H1 (cell line): Measurements from ENCODE around the gene CASZ1. TPM values are rescaled to one million over a fixed set of nuclear protein-coding genes. Genes with fewer than 3 reads are reported as not detected.

Experiments
- CTCF ChIA-PET: fragments of 300-600 bp; sonication (Branson Sonifier 250); formaldehyde crosslinking; loops from one replicate; lab custom pipeline; 2021; ENCODE audit not compliant: partially characterized antibody; lab: Charles Lee
- POLR2A ChIA-PET: fragments of 300-600 bp; sonication (Branson Sonifier 250); formaldehyde crosslinking; loops from one replicate; lab custom pipeline; 2021; ENCODE audit warnings: inconsistent platforms; ENCODE audit not compliant: partially characterized antibody; lab: Charles Lee
- DNase-seq, 2 experiments: peaks; one replicate each; pipeline versions ENCODE4 v3.0.0 to v3.0.0-alpha.2; 2010 to 2022; ENCODE audit warnings: low spot score in 2 of 2, low read depth in 1 of 2, mixed read lengths in 1 of 2
- FAIRE-seq: peaks from 2 replicates; lab custom pipeline; 2011; peaks lifted over from hg19 to GRCh38; lab: Jason Lieb, UNC
- H2AFZ ChIP-seq: 2 replicates; pipeline ENCODE4 v1.8.1; 2012; ENCODE audit warnings: low read length, inconsistent platforms
- H2AK5ac ChIP-seq: 2 replicates; pipeline ENCODE4 v1.6.1; 2013; ENCODE audit warnings: low read depth, low read length
- H2BK120ac ChIP-seq: replicated peaks from 2 replicates; pipeline ENCODE3; 2013; ENCODE audit warnings: low read depth, low read length, inconsistent platforms
- H2BK12ac ChIP-seq: 2 replicates; pipeline ENCODE4 v1.6.1; 2013; ENCODE audit warnings: low read depth, low read length
- H2BK15ac ChIP-seq: 2 replicates; pipeline ENCODE4 v1.6.1; 2013; ENCODE audit warnings: low read length
- H2BK20ac ChIP-seq: 2 replicates; pipeline ENCODE4 v1.6.1; 2013; ENCODE audit warnings: low read length
- H2BK5ac ChIP-seq: 2 replicates; pipeline ENCODE4 v1.6.1; 2013; ENCODE audit warnings: low read depth, low read length
- H3K14ac ChIP-seq: 2 replicates; pipeline ENCODE4 v1.6.1; 2013; ENCODE audit warnings: inconsistent platforms; ENCODE audit not compliant: insufficient read length
- H3K18ac ChIP-seq: 2 replicates; pipeline ENCODE4 v1.6.1; 2013; ENCODE audit warnings: low read length; ENCODE audit errors: extremely low read depth
- H3K23ac ChIP-seq: 2 replicates; pipeline ENCODE4 v1.6.1; 2013; ENCODE audit warnings: inconsistent platforms; ENCODE audit not compliant: insufficient read length
- H3K23me2 ChIP-seq: 2 replicates; pipeline ENCODE4 v1.6.1; 2013; ENCODE audit warnings: low read depth, low read length
- H3K27ac ChIP-seq: 2 replicates; pipeline ENCODE4 v1.6.1; 2011; ENCODE audit warnings: low read depth, low read length, inconsistent platforms
- H3K27me3 ChIP-seq, 4 experiments: replicated peaks in 1 of 4; 1 replicate in 1 of 4; 2 replicates in 3 of 4; pipeline versions ENCODE4 v1.6.1 to v1.8.1; 2011 to 2013; ENCODE audit warnings: low read length in 3 of 4, mild to moderate bottlenecking in 3 of 4, inconsistent platforms in 2 of 4, mixed read lengths in 2 of 4, moderate library complexity in 1 of 4; ENCODE audit not compliant: control insufficient read depth in 3 of 4, insufficient read depth in 3 of 4; ENCODE audit errors: extremely low read depth in 1 of 4
- H3K36me3 ChIP-seq, 4 experiments: 2 replicates each; pipeline versions ENCODE4 v1.6.1 to v1.8.1; 2011 to 2013; ENCODE audit warnings: mild to moderate bottlenecking in 4 of 4, low read length in 3 of 4, moderate library complexity in 2 of 4, control low read depth in 1 of 4, inconsistent platforms in 1 of 4; ENCODE audit not compliant: insufficient read depth in 4 of 4, control insufficient read depth in 2 of 4
- H3K4ac ChIP-seq: replicated peaks from 2 replicates; pipeline ENCODE3; 2013; ENCODE audit warnings: low read length, low read depth, mixed read lengths, inconsistent platforms; ENCODE audit not compliant: insufficient read length
- H3K4me1 ChIP-seq, 4 experiments: replicated peaks in 1 of 4; 1 replicate in 1 of 4; 2 replicates in 3 of 4; pipeline versions ENCODE4 v1.6.1 to v1.8.1; 2011 to 2013; ENCODE audit warnings: low read length in 3 of 4, inconsistent platforms in 2 of 4, mixed read lengths in 1 of 4; ENCODE audit not compliant: insufficient read depth in 4 of 4, control insufficient read depth in 3 of 4
- H3K4me2 ChIP-seq, 2 experiments: 2 replicates each; pipeline versions ENCODE4 v1.6.1 to v1.8.1; 2011 to 2013; ENCODE audit warnings: low read depth in 2 of 2, low read length in 2 of 2, control low read depth in 1 of 2, inconsistent platforms in 1 of 2, mild to moderate bottlenecking in 1 of 2; ENCODE audit not compliant: insufficient read depth in 1 of 2
- H3K4me3 ChIP-seq, 4 experiments: fragments of 200-600, 300-600 bp in 1 of 4; sonication (generic), shearing (Covaris generic), sonication (Bioruptor Twin) in 1 of 4; 2 replicates each; pipeline versions ENCODE4 v1.5.1 to v1.8.1; 2011 to 2016; ENCODE audit warnings: low read length in 4 of 4, low read depth in 3 of 4, control low read depth in 2 of 4, inconsistent platforms in 2 of 4, mild to moderate bottlenecking in 2 of 4, mixed read lengths in 1 of 4, moderate library complexity in 1 of 4; ENCODE audit not compliant: insufficient read depth in 2 of 4; ENCODE audit errors: extremely low read depth in 1 of 4
- H3K56ac ChIP-seq: replicated peaks from 2 replicates; pipeline ENCODE3; 2013; ENCODE audit warnings: low read depth, mild to moderate bottlenecking, mixed read lengths, low read length, inconsistent platforms; ENCODE audit not compliant: insufficient read length
- H3K79me1 ChIP-seq: 2 replicates; pipeline ENCODE4 v1.6.1; 2013; ENCODE audit warnings: low read depth, low read length, control low read depth
- H3K79me2 ChIP-seq, 2 experiments: 2 replicates each; pipeline versions ENCODE4 v1.6.1 to v1.8.1; 2012 to 2013; ENCODE audit warnings: low read length in 2 of 2, mild to moderate bottlenecking in 2 of 2, inconsistent platforms in 1 of 2; ENCODE audit not compliant: insufficient read depth in 2 of 2, control insufficient read depth in 1 of 2
- H3K9ac ChIP-seq, 4 experiments: replicated peaks in 1 of 4; 1 replicate in 1 of 4; 2 replicates in 3 of 4; pipeline versions ENCODE4 v1.6.1 to v1.8.1; 2011 to 2013; ENCODE audit warnings: low read depth in 3 of 4, low read length in 3 of 4, control low read depth in 2 of 4, mild to moderate bottlenecking in 2 of 4, moderate library complexity in 2 of 4, inconsistent platforms in 1 of 4; ENCODE audit errors: extremely low read depth in 1 of 4
- H3K9me3 ChIP-seq, 2 experiments: 2 replicates each; pipeline versions ENCODE4 v1.6.1 to v1.8.1; 2012 to 2013; ENCODE audit warnings: mild to moderate bottlenecking in 2 of 2, moderate library complexity in 2 of 2, control low read depth in 1 of 2, inconsistent platforms in 1 of 2, low read depth in 1 of 2, low read length in 1 of 2, mixed read lengths in 1 of 2; ENCODE audit not compliant: insufficient read depth in 2 of 2
- H4K20me1 ChIP-seq, 2 experiments: replicated peaks in 1 of 2; 2 replicates each; pipeline versions ENCODE3 to v1.8.1; 2011 to 2013; ENCODE audit warnings: inconsistent platforms in 2 of 2, low read length in 2 of 2, mild to moderate bottlenecking in 1 of 2; ENCODE audit not compliant: insufficient read depth in 2 of 2, control insufficient read depth in 1 of 2
- H4K5ac ChIP-seq: 2 replicates; pipeline ENCODE4 v1.6.1; 2013; ENCODE audit warnings: low read length, low read depth, mixed read lengths, inconsistent platforms; ENCODE audit not compliant: insufficient read length
- H4K8ac ChIP-seq: 2 replicates; pipeline ENCODE4 v1.8.0; 2013; ENCODE audit warnings: mild to moderate bottlenecking, moderate library complexity, low read length, inconsistent platforms; ENCODE audit not compliant: insufficient read depth; ENCODE audit errors: extremely low read depth
- H4K91ac ChIP-seq: replicated peaks from 2 replicates; pipeline ENCODE3; 2013; ENCODE audit warnings: low read length, mixed read lengths, inconsistent platforms; ENCODE audit not compliant: insufficient read length
- BCL11A ChIP-seq, 2 experiments: IDR thresholded peaks; one replicate each; pipeline ENCODE4 v1.6.1; 2011; ENCODE audit warnings: low read depth in 2 of 2, low read length in 2 of 2, mild to moderate bottlenecking in 2 of 2
- CEBPB ChIP-seq: IDR thresholded peaks from 2 replicates; pipeline ENCODE4 v1.6.1; 2012; ENCODE audit warnings: low read depth, low read length
- EGR1 ChIP-seq: IDR thresholded peaks from 2 replicates; pipeline ENCODE4 v1.6.1; 2011; ENCODE audit warnings: low read depth, low read length, borderline replicate concordance
- TCF12 ChIP-seq: IDR thresholded peaks from 2 replicates; pipeline ENCODE4 v1.6.1; 2011; ENCODE audit warnings: low read depth, mild to moderate bottlenecking, low read length
- WGBS, 2 experiments: shearing (Covaris generic) in 1 of 2; methylation state at CpG; one replicate each; pipeline versions ENCODE4 v1.1.6 to v1.1.7; 2013 to 2015; ENCODE audit warnings: low lambda C conversion rate in 2 of 2, mixed read lengths in 2 of 2, inconsistent platforms in 1 of 2, low coverage in 1 of 2, missing lambda C conversion rate in 1 of 2; ENCODE audit not compliant: insufficient replicate concordance in 2 of 2, insufficient coverage in 1 of 2, insufficient read length in 1 of 2; ENCODE audit errors: extremely low coverage in 1 of 2, missing lambda C conversion rate in 1 of 2; 5-methylcytosine and 5-hydroxymethylcytosine counted together
- polyA plus RNA-seq, 7 experiments: library from polyadenylated mRNA; depleted of rRNA in 3 of 7; stranded (reverse) in 5 of 7; unstranded in 2 of 7; fragments of >200 nt in 5 of 7; fragments of 200-250 nt in 2 of 7; gene quantifications; 1 replicate in 5 of 7; 2 replicates in 1 of 7; 4 replicates in 1 of 7; pipeline versions ENCODE4 v1.2.1 to v1.2.3, GENCODE V29; 2011 to 2013; ENCODE audit warnings: missing spikeins in 2 of 7, mixed read lengths in 2 of 7
- total RNA-seq: library from RNA; stranded (reverse); fragmentation: NEBNext Ultra II Directional; extraction: Animal tissue kit (Norgen Biotek cat#: 25700); gene quantifications from 2 replicates; pipeline ENCODE4 v1.2.1, GENCODE V29; 2021

The CASZ1 gene
- total and polyA plus RNA-seq, 2 of the 8 experiments (the other 6 are each of a cell fraction or from before 2014, with no cell fraction given): 4.4 to 7.7 TPM

GRCh38 chr1:10613861-10614260 is 182.6 kb downstream of the CASZ1 start:
- no peak overlapping the region for H3K4me2 ChIP-seq
- no peak overlapping the region for H3K23ac ChIP-seq
- no peak overlapping the region for H2BK20ac ChIP-seq
- no peak overlapping the region for H3K14ac ChIP-seq
- ChIA-PET CTCF (interaction anchor here (0.8 to 2.5 kb wide), 7 partner anchors 10 to 296 kb away, joined by 3 to 8 read pairs (median 4); no protein-coding TSS in a partner anchor), POLR2A (no interaction called here)
- no peaks in the 10 kb centered on the region for H3K27me3 ChIP-seq
- FAIRE-seq (no peak), DNase-seq (no peak)
- H2AK5ac ChIP-seq: no peak overlapping the region
- 85% methylated on average over 8 of the region's 8 CpGs; no CpG with 5 or more reads in 1 of the 2 experiments for WGBS, 2 experiments
- H2AFZ ChIP-seq: no peak overlapping the region
- H3K79me1 ChIP-seq: peaks cover 9% of the 10 kb centered on the region
- no peak overlapping the region for H4K5ac ChIP-seq
- no peak overlapping the region for H2BK12ac ChIP-seq
- no peak overlapping the region for H3K4ac ChIP-seq
- no peak overlapping the region for H4K8ac ChIP-seq
- H3K56ac ChIP-seq: no peak overlapping the region
- no peaks in the 10 kb centered on the region for H3K23me2 ChIP-seq
- H3K9ac ChIP-seq: no peak overlapping the region
- H3K18ac ChIP-seq: no peak overlapping the region
- no peak overlapping the region for H2BK5ac ChIP-seq
- no peaks in the 10 kb centered on the region for H3K9me3 ChIP-seq
- peaks cover 0 to 11% (median 3%) of the 10 kb centered on the region in 4 experiments; a peak in 3 of 7 replicates for H3K4me1 ChIP-seq
- H4K20me1 ChIP-seq: no peaks in the 10 kb centered on the region
- H3K27ac ChIP-seq: no peak overlapping the region
- no peaks in the 10 kb centered on the region for H3K36me3 ChIP-seq
- H3K79me2 ChIP-seq: no peaks in the 10 kb centered on the region
- no peak overlapping the region for H2BK15ac ChIP-seq
- H3K4me3 ChIP-seq: no peak overlapping the region
- no peak overlapping the region for H4K91ac ChIP-seq
- H2BK120ac ChIP-seq: no peak overlapping the region
- TF ChIP-seq EGR1 (no peak), TCF12 (no peak), BCL11A (IDR thresholded peaks at IDR 0.05; ENCODE audit: low read depth in 2 of 2, low read length in 2 of 2) (no peak), CEBPB (no peak)
